OCI-M1 (cell line): Measurements from ENCODE around the gene SLC3A2.
A peak's percentile ranks its signal among the peaks of the same experiment; 100 is the strongest.

Experiments
- DNase-seq: peaks from one replicate; lab custom pipeline; 2025; lab: John Stamatoyannopoulos, UW

Gene SLC3A2

DNA sequence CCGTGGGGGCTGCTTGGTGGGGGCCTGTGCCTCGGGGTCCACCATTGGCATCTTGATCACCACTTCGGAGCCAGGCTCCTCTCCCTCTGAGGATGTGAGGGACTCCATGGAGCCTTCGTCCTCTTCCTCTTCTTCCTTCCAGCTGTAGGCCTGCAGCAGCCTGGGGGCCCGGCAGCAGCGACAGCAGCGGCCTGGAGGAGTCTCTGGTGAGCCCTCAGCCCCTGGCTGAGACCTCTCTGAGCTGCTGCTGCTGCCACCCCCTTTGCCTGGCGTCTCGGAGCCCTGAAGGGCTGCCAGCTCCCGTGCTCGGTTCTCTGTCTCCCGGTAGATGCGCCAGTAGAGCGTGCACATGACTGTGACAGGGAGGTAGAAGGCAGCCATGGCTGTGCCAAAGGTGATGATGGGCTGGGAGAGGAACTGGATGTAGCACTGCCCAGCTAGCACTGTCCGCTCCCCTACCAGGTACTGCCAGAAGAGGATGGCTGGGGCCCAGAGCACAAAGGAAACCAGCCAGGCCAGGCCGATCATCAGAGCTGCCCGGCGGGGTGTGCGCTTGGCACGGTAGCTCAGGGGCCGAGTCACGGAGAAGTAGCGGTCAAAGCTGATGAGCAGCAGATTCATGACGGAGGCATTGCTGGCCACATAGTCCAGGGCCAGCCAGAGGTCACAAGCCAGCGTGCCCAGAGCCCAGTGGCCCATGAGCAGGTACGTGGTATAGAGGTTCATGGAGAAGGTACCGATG lies 29.6 kb downstream of the SLC3A2 start:
- DNase-seq: no peak

DNA sequence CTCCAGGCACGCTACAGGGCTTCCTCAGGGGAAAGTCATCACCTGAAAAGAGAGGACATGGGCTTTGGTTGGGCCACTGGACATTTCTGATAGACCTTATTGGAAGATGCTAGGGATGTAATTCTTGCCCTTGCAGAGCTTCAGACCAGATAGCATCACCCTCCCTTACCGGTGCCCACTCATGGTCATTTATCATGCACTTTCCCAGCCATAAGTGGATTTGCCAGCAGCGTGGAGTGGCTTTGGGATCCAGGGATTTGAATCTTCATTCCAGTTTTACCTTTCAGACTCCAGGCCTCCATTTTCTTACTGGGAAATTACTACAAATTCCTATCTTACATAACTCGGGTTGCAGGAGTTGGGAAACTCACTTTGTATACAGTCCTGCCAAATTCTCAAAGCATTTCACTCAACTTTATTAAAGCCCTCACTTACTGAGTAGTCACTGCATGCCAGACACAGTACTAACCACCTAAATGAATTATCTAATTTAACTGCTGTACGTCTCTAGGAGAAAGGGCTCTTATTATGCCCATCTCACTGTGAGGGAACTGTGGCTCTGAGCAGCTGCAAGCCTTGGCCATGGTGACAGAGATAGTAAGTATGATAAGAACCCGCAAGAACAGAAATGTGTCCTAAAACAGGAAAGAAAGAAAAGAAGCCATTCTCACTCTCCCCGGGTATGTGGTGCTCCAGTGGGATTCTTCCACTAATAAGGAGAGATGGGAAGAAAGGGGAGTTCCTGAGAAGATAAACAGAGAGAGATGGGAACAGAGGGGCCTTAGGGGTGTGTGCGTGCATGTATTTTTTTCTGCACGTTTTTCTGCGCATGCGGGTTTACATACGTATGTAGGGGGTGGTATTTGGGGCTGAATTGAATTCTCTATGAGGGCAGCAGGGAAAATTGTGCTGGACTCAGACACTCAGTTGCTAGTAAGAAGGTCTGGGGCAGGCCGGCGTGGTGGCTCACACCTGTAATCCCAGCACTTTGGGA lies 30.7 kb downstream of the SLC3A2 start:
- DNase-seq: peak; percentile 67

DNA sequence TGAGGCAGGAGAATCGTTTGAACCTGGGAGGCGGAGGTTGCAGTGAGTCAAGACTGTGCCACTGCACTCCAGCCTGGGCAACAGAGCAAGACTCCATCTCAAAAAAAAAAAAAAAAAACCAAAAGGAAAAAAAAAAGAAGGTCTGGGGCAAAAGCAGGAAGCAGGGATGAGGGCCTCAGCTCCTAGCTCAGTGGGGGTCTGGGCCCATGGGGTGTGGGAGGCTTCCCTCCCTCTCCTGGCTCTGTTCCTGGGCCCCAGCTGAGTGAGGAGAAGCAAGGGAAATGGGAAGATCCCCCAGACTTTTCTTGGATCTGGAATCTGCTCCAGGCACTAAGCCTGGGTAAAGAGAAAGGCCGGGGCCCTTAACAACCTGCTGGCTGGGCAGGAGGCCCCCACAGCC lies 31.6 kb downstream of the SLC3A2 start:
- DNase-seq: no peak

GRCh38 chr11:62914416-62914815 lies 33.7 kb downstream of the SLC3A2 start:
- DNase-seq: no peak

GRCh38 chr11:62917906-62918502 lies 37.3 kb downstream of the SLC3A2 start:
- peak; percentile 44 for DNase-seq

DNA sequence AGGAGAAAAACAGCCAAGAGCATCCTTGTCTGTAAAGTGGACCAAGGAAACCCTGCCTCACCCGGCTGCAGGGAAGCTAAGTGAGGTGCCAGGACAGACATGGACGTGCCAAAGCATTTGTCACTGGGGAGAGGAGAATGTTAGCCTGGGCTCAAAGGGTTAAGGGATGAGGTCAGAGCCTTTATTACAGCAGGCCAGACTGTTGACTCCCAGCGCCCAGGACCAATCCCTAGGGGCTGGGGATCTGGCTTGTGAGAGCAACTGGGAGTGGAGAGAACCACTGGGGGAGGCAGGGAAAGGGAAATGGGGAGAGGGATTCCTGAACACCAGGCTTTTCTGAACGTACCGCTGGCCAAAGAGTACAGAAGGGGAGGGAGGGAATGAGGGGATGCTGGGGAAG lies 37.8 kb downstream of the SLC3A2 start:
- no peak for DNase-seq

DNA sequence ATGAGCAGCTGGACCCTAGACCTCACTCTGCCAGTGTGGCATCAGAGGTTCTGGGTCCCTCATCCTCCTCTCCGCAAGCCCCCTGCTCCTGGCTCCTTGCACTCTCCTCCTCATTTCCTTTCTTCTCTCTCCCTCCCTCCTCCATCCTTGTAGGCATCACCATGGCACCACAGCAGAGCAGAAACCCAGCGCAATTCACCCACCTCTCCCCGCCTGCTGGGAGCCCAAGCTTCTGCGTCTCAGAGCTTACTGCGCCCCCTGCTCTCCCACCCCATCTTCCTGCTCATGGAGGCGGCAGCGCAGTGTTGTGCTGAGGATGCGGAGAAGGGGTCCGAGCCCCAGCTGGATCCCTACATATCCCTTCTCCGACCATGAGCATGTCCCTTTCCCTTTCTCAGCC lies 38.8 kb downstream of the SLC3A2 start:
- DNase-seq: no peak

GRCh38 chr11:62919898-62920640 lies 39.4 kb downstream of the SLC3A2 start:
- DNase-seq: peak; percentile 69

DNA sequence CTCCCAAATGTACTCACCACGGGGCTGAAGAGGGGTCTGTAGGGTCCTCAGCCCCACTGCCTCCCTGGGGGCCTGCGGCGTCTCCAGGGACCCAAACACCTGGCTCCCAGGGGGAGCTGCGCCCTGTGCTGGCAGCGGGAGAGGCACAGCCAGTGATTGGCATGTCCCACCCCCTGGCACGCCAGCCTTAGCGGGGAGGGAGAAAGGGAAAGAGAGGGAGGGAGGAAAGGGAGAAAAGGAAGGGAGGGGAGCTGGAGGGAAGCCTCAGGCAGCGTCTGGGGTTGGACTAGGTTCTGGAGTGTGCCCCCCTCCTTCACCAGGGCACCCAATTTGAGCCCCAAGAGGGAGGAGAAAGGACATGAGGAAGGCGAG lies 40.5 kb downstream of the SLC3A2 start, which contains the start of gene CHRM1:
CHRM1 (minus strand) TSS at position 163 of the 372 bp plus-strand sequence. CDS start 10,263 bp downstream, outside the sequence.
- DNase-seq: no peak

DNA sequence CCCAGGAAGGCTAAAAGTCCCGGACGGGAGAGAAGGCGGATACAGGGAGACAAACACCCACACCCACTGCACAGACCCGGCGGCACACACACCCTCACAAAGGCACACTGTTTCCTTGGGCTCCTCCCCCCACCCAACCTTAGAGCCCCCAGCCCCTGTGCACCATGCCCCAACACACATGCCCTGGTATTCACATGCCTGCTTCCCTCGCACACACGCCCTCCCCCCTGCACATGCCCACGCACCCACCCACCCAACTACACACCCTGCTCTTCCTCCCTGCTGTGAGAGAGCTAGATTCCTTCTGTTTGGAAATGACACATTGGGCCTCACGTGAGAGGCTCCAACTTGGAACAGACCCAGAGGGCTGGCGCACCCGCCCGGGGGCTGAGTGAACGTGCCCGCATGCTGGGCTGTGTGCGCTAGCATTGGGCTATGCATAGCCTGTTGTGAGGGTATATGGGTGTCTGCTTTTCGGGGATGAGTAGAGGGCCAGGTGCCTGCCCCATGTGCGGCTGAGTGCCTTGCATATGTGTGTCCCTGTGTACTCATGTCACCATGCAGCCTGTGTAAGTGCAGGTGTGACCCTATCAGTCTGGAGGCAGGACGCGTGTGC lies 41.0 kb downstream of the SLC3A2 start:
- DNase-seq: peak; percentile 47

- no peak for DNase-seq
Observed at GRCh38 chr11:62922189-62922589, 41.5 kb downstream of the SLC3A2 start.

GRCh38 chr11:62922653-62923431 lies 42.1 kb downstream of the SLC3A2 start:
- no peak for DNase-seq

- DNase-seq: peak; percentile 29
Observed at GRCh38 chr11:62923601-62924411, 43.1 kb downstream of the SLC3A2 start.

- DNase-seq: no peak
Observed at GRCh38 chr11:62925308-62925707, 44.6 kb downstream of the SLC3A2 start.

GRCh38 chr11:62925745-62926679 lies 45.3 kb downstream of the SLC3A2 start:
- no peak for DNase-seq

DNA sequence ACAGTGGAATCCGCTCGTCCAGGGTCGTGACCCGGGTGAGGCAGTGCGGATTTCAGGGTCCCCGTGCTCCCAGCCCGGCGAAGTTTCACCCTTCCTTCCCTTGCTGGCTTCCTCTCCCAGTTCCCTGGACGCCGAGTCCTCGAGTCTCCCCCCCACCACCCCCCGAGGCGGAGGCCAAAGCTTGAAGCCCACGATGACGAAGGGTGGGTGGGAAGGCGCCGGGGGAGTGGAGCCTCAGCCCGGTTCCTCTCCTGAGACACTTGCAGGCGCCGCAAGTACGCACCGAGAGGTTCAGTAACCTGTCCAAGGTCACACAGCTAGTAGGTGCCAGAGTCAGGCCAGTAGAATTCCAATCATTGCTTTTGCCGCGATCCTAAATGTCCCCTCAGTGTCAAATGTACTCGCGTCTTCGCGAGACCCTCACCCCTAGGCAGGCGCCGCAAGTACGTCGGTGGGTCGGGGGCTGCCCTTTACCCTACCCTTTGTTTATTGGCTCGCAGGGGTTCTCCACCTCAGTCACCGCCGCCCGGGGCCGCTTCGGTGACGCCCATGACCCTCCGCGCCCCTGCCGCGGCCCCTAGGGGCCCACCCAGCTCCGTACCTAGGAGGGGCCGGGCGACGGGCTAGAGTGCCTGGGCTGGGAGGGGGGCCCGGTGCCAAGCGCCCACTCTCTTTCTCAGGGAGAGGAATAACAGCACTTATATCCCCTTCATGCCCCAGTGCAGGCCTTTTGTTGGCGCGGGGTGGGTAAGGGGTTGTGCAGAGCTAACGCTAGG lies 46.2 kb downstream of the SLC3A2 start:
- DNase-seq: no peak

DNA sequence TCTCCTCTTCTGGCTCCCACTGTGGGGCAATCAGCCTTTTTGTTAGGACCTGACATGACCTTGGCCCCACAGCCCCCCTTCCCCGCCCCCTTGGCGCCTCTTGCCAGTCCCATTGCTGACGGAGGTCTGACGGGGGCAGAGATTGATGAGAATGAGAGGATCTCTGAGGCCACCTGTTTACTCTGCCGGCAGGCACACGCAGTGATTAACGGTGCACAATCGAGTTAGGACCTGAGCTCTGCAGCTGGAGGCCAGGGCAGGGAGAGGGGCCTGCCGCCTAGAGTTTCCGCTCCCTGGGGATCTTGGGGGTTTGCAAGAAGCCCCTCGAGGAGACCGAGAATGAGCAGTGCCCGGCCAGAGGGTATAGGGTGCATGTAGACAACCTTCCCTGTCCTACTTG lies 47.3 kb downstream of the SLC3A2 start:
- no peak for DNase-seq

- DNase-seq: no peak
Observed at GRCh38 chr11:62930157-62930556, 49.5 kb downstream of the SLC3A2 start.
